Endothelial cell of umbilical vein (primary cell): ENCODE measurements around the gene AXIN2. TPM values are rescaled to one million over a fixed set of nuclear protein-coding genes. Genes with fewer than 3 reads are reported as not detected.

ENCODE experiments used
- BruUV-seq: library from RNA; stranded (reverse); fragments of 400-500 nt; replicated peaks from 2 replicates; lab custom pipeline; 2021; lab: Mats Ljungman, UMichigan
- CTCF ChIA-PET: fragments of 300-600, 350-600 bp; sonication (Branson Sonifier 250); formaldehyde crosslinking; loops from one replicate; lab custom pipeline; 2021; ENCODE audit warnings: antibody characterized with exemption, inconsistent platforms; lab: Charles Lee
- POLR2A ChIA-PET: fragments of 300-600, 350-600 bp; sonication (Branson Sonifier 250); formaldehyde crosslinking; loops from one replicate; lab custom pipeline; 2021; ENCODE audit warnings: antibody characterized with exemption, inconsistent platforms; lab: Charles Lee
- DNase-seq: peaks from one replicate; pipeline ENCODE4 v3.0.0-alpha.2; 2011; ENCODE audit warnings: low read depth, low spot score
- FAIRE-seq: peaks from 2 replicates; lab custom pipeline; 2011; peaks lifted over from hg19 to GRCh38; lab: Jason Lieb, UNC
- H2AFZ ChIP-seq: 2 replicates; pipeline ENCODE4 v1.6.0; 2012; ENCODE audit warnings: low read depth, low read length, control low read depth, inconsistent platforms
- H3K27ac ChIP-seq: 2 replicates; pipeline ENCODE4 v1.5.1; 2011; ENCODE audit warnings: low read depth, mild to moderate bottlenecking, control low read depth, low read length, moderate library complexity; ENCODE audit not compliant: insufficient read depth
- H3K27me3 ChIP-seq, 2 experiments: 2 replicates each; pipeline versions ENCODE4 v1.6.0 to v1.6.1; 2011; ENCODE audit warnings: low read length in 2 of 2, mixed read lengths in 1 of 2; ENCODE audit not compliant: control insufficient read depth in 2 of 2, insufficient read depth in 2 of 2
- H3K36me3 ChIP-seq, 2 experiments: 2 replicates in 1 of 2; 3 replicates in 1 of 2; pipeline ENCODE4 v1.5.1; 2011; ENCODE audit warnings: low read length in 2 of 2, mild to moderate bottlenecking in 1 of 2, moderate library complexity in 1 of 2; ENCODE audit not compliant: control insufficient read depth in 2 of 2, insufficient read depth in 2 of 2; ENCODE audit errors: extremely low read depth in 1 of 2
- H3K4me1 ChIP-seq: 3 replicates; pipeline ENCODE4 v1.5.1; 2011; ENCODE audit warnings: mild to moderate bottlenecking, low read length; ENCODE audit not compliant: control insufficient read depth, insufficient read depth; ENCODE audit errors: extremely low read depth
- H3K4me2 ChIP-seq: 2 replicates; pipeline ENCODE4 v1.6.1; 2011; ENCODE audit warnings: low read length, control low read depth, mixed read lengths; ENCODE audit not compliant: insufficient read depth
- H3K4me3 ChIP-seq, 3 experiments: fragments of 200-600 bp in 1 of 3; sonication (generic), shearing (Covaris generic) in 1 of 3; replicated peaks in 1 of 3; 2 replicates each; pipeline ENCODE4 v1.5.1; 2011 to 2016; ENCODE audit warnings: control low read depth in 3 of 3, low read length in 3 of 3, mild to moderate bottlenecking in 2 of 3, inconsistent platforms in 1 of 3, low read depth in 1 of 3, moderate library complexity in 1 of 3; ENCODE audit not compliant: insufficient read depth in 1 of 3
- H3K79me2 ChIP-seq: 2 replicates; pipeline ENCODE4 v1.6.0; 2012; ENCODE audit warnings: low read length, inconsistent platforms; ENCODE audit not compliant: control insufficient read depth, insufficient read depth
- H3K9ac ChIP-seq: replicated peaks from 2 replicates; pipeline ENCODE3; 2011; ENCODE audit warnings: low read length, control low read depth; ENCODE audit not compliant: insufficient read depth; ENCODE audit errors: extremely low read depth
- H3K9me1 ChIP-seq: replicated peaks from 3 replicates; pipeline ENCODE4 v1.6.0; 2011; ENCODE audit warnings: mild to moderate bottlenecking, low read length; ENCODE audit not compliant: control insufficient read depth, insufficient read depth; ENCODE audit errors: extremely low read depth
- H3K9me3 ChIP-seq: replicated peaks from 2 replicates; pipeline ENCODE4 v1.5.1; 2012; ENCODE audit warnings: low read length, inconsistent platforms; ENCODE audit not compliant: control insufficient read depth, insufficient read depth
- H4K20me1 ChIP-seq: replicated peaks from 2 replicates; pipeline ENCODE3; 2011; ENCODE audit warnings: mild to moderate bottlenecking, low read length; ENCODE audit not compliant: control insufficient read depth, insufficient read depth; ENCODE audit errors: extremely low read depth
- EZH2 ChIP-seq: IDR thresholded peaks from 2 replicates; pipeline ENCODE4 v1.6.1; 2012; ENCODE audit warnings: borderline replicate concordance, low read depth, mild to moderate bottlenecking, moderate library complexity, low read length, inconsistent platforms; ENCODE audit not compliant: severe bottlenecking
- FOS ChIP-seq: IDR thresholded peaks from 2 replicates; pipeline ENCODE4 v1.6.1; 2011; ENCODE audit warnings: mild to moderate bottlenecking, low read length, moderate library complexity, borderline replicate concordance; ENCODE audit not compliant: insufficient read depth
- GATA2 ChIP-seq: IDR thresholded peaks from 2 replicates; pipeline ENCODE4 v1.7.0; 2011; ENCODE audit warnings: low read depth, mild to moderate bottlenecking, moderate library complexity, mixed read lengths, low read length; ENCODE audit not compliant: insufficient read length, insufficient read depth
- JUN ChIP-seq: IDR thresholded peaks from 2 replicates; pipeline ENCODE4 v1.6.1; 2011; ENCODE audit warnings: borderline replicate concordance, low read depth; ENCODE audit not compliant: insufficient read length, insufficient read depth
- MYC ChIP-seq: IDR thresholded peaks from one replicate; pipeline ENCODE4 v1.6.1; 2011; ENCODE audit warnings: mild to moderate bottlenecking, low read depth, low read length
- POLR2A ChIP-seq: IDR thresholded peaks from 2 replicates; pipeline ENCODE4 v1.6.1; 2012; ENCODE audit warnings: low read depth, mild to moderate bottlenecking, control low read depth, low read length
- POLR2AphosphoS5 ChIP-seq: IDR thresholded peaks from 2 replicates; pipeline ENCODE4 v1.6.1; 2012; ENCODE audit warnings: low read depth, mild to moderate bottlenecking, control low read depth, low read length, moderate library complexity; ENCODE audit not compliant: insufficient read depth
- dilution Hi-C: fragments of 300-500 bp; cut with MboI; formaldehyde crosslinking; loops from one replicate; pipeline ENCODE4 v1.15.0; 2019; ENCODE audit warnings: low sequenced_read_pairs; ENCODE audit not compliant: extremely low pct_ligation_motif_present
- intact Hi-C: fragments of 100-400 bp; cut with micrococcal nuclease; formaldehyde crosslinking; loops from one replicate; pipeline ENCODE4 v1.10.0; 2022
- polyA plus RNA-seq, 4 experiments: library from polyadenylated mRNA; depleted of rRNA in 3 of 4; stranded (reverse) in 3 of 4; unstranded in 1 of 4; fragments of >200 nt; gene quantifications; 2 replicates each; pipeline versions ENCODE4 v1.2.1 to v1.2.3, GENCODE V29; 2011 to 2012; ENCODE audit warnings: missing spikeins in 1 of 4
- total RNA-seq: library from RNA; stranded (reverse); gene quantifications from 2 replicates; pipeline ENCODE4 v1.2.3, GENCODE V29; 2021
- TF ChIP-seq, protein P1 (sequence below): IDR thresholded peaks from 2 replicates; pipeline ENCODE4 v1.6.1; 2011; ENCODE audit not compliant: insufficient read depth, insufficient read length
- TF ChIP-seq, protein P2 (sequence below), 2 donors: IDR thresholded peaks; 1 replicate in 1 of 2; 2 replicates in 1 of 2; pipeline ENCODE4 v1.5.1; 2011; ENCODE audit warnings: low read length in 2 of 2, mild to moderate bottlenecking in 2 of 2, moderate library complexity in 2 of 2, control low read depth in 1 of 2, inconsistent platforms in 1 of 2, low read depth in 1 of 2; ENCODE audit not compliant: insufficient read depth in 1 of 2; ENCODE audit errors: extremely low read depth in 1 of 2

Gene AXIN2
- total and polyA plus RNA-seq, 2 donors (not counting 3 experiments of a cell fraction or from before 2014, with no cell fraction given) = 1.3 to 3.0 TPM

DNA sequence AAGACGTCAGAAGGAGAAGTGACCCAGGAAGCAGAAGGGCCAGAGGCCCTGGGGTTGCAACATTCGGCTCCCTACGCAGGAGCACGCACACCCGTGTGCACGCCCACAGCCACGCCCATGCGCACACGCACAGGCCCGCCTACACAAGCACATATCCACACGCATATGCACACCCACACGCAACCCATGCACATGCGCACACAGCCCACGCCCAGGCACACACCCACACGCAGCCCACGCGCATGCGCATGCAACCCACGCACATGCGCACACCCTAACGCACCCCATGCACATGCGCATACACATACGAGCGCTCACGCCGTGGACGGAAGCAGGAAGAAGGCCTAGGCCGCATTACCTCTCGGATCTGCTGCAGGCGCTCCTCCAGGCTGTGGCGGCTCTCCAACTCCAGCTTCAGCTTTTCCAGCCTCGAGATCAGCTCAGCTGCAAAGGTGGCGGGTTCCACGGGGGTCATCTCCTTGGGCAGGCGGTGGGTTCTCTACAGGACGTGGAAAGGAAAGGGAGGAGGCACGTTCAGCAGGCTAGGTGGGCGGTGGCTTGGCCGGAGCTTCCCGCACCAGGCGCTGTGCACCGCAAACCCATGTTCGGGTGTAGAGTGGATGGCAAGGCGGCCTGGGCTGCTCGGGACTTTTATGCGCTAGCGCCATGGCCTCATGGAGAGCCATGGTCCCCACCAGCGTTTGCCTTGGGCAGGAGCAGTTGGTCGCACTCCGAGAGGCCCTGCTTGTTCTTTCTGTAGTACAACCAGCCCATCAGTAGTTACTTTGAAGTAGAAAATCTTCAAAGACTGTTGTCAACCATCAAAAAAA is 23.4 kb downstream of the AXIN2 start:
- FAIRE-seq (no peak), DNase-seq (no peak)
- H3K4me2 ChIP-seq = no peak overlapping the region
- H3K36me3 ChIP-seq = peaks cover 0 to 4% of the 10 kb centered on the region in 2 experiments
- no peaks in the 10 kb centered on the region for H3K79me2 ChIP-seq
- TF ChIP-seq JUN = no peak
- TF ChIP-seq EZH2 = no peak
- TF ChIP-seq, protein P1, sequence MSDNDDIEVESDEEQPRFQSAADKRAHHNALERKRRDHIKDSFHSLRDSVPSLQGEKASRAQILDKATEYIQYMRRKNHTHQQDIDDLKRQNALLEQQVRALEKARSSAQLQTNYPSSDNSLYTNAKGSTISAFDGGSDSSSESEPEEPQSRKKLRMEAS = no peak
- TF ChIP-seq GATA2 = no peak
- TF ChIP-seq, protein P2, sequence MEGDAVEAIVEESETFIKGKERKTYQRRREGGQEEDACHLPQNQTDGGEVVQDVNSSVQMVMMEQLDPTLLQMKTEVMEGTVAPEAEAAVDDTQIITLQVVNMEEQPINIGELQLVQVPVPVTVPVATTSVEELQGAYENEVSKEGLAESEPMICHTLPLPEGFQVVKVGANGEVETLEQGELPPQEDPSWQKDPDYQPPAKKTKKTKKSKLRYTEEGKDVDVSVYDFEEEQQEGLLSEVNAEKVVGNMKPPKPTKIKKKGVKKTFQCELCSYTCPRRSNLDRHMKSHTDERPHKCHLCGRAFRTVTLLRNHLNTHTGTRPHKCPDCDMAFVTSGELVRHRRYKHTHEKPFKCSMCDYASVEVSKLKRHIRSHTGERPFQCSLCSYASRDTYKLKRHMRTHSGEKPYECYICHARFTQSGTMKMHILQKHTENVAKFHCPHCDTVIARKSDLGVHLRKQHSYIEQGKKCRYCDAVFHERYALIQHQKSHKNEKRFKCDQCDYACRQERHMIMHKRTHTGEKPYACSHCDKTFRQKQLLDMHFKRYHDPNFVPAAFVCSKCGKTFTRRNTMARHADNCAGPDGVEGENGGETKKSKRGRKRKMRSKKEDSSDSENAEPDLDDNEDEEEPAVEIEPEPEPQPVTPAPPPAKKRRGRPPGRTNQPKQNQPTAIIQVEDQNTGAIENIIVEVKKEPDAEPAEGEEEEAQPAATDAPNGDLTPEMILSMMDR (IDR thresholded peaks at IDR 0.05; ENCODE audit: extremely low read depth in 1 of 2, insufficient read depth in 1 of 2, low read depth in 1 of 2, low read length in 2 of 2) = no peak
- no peak for TF ChIP-seq POLR2AphosphoS5
- TF ChIP-seq POLR2A = no peak
- TF ChIP-seq MYC = no peak
- no peak for TF ChIP-seq FOS
- no peaks in the 10 kb centered on the region for H3K27me3 ChIP-seq
- no peak overlapping the region for H3K9ac ChIP-seq
- H3K27ac ChIP-seq = no peak overlapping the region
- H3K4me1 ChIP-seq = peaks cover 4% of the 10 kb centered on the region
- intact Hi-C loops (no loop called here), dilution Hi-C loops (no loop called here)
- no peaks in the 10 kb centered on the region for H4K20me1 ChIP-seq
- H3K9me3 ChIP-seq = no peaks in the 10 kb centered on the region
- no peaks in the 10 kb centered on the region for H3K9me1 ChIP-seq
- ChIA-PET POLR2A (no interaction called here), CTCF (interaction anchor here (2.5 kb wide), 1 partner anchor 244 kb away, joined by 8 read pairs; no protein-coding TSS in a partner anchor)
- no peak overlapping the region for H2AFZ ChIP-seq
- H3K4me3 ChIP-seq = no peak overlapping the region
- no TSS peak for BruUV-seq
